Measurements from ENCODE around the gene RTN4RL2.

- TF ChIP-seq GATAD2B (IDR thresholded peaks at IDR 0.05; ENCODE audit: borderline replicate concordance) (no peak), MAFK (IDR thresholded peaks at IDR 0.05; ENCODE audit: low read length) (no peak), SP2 (IDR thresholded peaks at IDR 0.05; ENCODE audit: extremely low read depth, low read depth, low read length, poor library complexity, severe bottlenecking) (no peak), CBX8 (IDR thresholded peaks at IDR 0.05; ENCODE audit: borderline replicate concordance, extremely low read depth, low read depth, low read length, poor library complexity, severe bottlenecking) (no peak), ZBTB2 (IDR thresholded peaks at IDR 0.05) (no peak; the same call in 1 of the 2 replicates), EZH2 (IDR thresholded peaks at IDR 0.05; ENCODE audit: borderline replicate concordance, low read depth, low read length) (no peak), CTCF (IDR thresholded peaks at IDR 0.05 in 2 of 3, conservative IDR thresholded peaks at IDR 0.05 in 1 of 3; ENCODE audit: insufficient read depth in 2 of 3, low read depth in 1 of 3, low read length in 3 of 3) (peak; percentile 78 to 98 (median 80)), ELF1 (tag; IDR thresholded peaks at IDR 0.05) (no peak), U2AF1 (optimal IDR thresholded peaks at IDR 0.05; ENCODE audit: low read depth, low read length) (no peak), POLR2A (conservative IDR thresholded peaks at IDR 0.05) (no peak)
Measured at GRCh38 chr11:57493507-57494503, 33.5 kb downstream of the RTN4RL2 start.
